HG02981 (cell line): ENCODE data around the gene NTRK2.

ENCODE experiments used
- ATAC-seq: cut with Tn5 transposase; IDR thresholded peaks from one replicate; pipeline ENCODE4 v1.9.1; 2021; ENCODE audit warnings: mild to moderate bottlenecking, moderate library complexity; ENCODE audit not compliant: unreplicated experiment

The NTRK2 gene

GRCh38 chr9:84845956-84846900, 176.7 kb downstream of the NTRK2 start:
- no peak for ATAC-seq

DNA sequence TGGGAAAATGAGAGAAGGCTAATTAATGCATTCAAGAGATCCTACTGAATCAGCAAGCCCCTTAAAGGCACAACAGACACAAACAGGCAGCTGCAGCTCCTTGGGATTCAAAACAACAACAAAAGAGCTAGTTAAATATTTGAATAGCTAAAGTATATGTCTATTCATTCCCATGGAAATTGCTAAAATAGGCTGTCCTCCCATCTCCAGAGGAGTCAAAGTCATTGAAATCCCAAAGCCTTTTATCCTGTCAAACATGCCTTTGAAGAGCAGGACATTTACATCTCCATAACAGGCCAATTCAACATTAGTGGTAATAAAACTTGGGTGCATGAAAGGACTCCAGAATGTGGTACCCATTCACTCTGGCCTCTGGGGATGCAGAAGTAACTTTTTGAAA, 177.4 kb downstream of the NTRK2 start:
- ATAC-seq = no peak

GRCh38 chr9:84849049-84849448, 179.5 kb downstream of the NTRK2 start:
- ATAC-seq = no peak

- no peak for ATAC-seq
These were observed 181.4 kb downstream of the NTRK2 start for GRCh38 chr9:84850830-84851392.

- ATAC-seq = no peak
These were observed 182.5 kb downstream of the NTRK2 start for GRCh38 chr9:84851935-84852585.

GRCh38 chr9:84852617-84853301, 183.2 kb downstream of the NTRK2 start:
- ATAC-seq = no peak

DNA sequence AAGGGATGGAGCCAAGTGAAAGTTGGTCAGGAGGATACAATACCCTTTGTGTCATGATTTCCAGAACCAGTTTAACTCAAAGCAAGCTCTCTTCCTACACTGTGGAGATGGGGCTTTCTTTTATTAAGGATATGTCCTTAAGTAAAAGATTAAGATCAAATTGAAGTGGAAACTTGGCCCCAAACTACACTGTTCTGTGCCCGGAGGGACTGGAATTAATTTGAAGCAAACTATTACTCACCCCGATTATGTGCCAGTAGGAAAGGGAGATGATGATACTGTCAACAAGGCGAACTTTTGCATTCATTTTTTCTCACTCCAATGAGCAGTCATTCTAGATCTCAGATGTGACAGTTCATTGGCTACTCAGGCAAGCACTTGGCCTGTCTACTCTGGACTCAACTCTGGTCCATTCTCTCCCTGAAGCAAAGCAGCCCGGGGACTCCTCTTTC, 186.7 kb downstream of the NTRK2 start:
- no peak for ATAC-seq

GRCh38 chr9:84857211-84857610, 187.7 kb downstream of the NTRK2 start:
- ATAC-seq = no peak

DNA sequence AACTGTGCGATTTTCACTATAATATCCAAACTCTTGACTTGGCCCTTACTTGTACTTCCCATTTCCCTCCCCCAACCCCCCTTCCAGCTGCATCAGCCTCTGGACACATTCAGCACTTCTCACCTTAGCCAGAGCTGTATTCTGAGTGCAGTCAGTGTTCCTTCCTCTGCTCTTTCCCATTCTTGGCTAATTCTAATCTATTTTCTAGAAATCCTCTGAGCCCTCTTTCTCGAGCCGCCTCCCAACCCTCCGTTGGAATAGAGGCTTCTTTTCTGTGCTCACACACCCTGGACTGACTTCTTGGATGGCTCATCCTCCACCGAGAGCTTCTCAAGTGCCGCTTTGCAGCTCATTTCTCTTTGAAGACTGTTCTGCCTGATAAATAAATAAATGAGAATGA, 188.8 kb downstream of the NTRK2 start:
- ATAC-seq = no peak

GRCh38 chr9:84860249-84861115, 191.0 kb downstream of the NTRK2 start:
- ATAC-seq = no peak

DNA sequence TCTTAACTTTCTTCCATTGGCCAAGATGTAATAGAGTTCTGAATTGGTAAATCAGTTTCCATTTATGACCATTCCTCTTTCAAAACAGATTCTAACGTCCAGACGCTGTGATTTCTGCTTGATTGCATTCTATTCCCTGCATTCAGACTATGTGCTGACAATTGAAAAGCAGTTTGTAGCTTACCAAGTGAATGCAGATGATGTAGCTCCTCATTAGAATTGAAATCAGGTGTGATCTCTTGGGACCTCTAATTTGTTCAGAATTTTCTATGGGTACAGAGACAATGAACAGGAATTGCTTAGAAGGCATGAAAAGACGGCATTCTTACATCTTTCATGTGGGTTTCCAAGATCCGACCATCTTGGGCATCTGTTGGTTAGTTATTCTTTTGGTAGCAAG, 191.9 kb downstream of the NTRK2 start:
- no peak for ATAC-seq

DNA sequence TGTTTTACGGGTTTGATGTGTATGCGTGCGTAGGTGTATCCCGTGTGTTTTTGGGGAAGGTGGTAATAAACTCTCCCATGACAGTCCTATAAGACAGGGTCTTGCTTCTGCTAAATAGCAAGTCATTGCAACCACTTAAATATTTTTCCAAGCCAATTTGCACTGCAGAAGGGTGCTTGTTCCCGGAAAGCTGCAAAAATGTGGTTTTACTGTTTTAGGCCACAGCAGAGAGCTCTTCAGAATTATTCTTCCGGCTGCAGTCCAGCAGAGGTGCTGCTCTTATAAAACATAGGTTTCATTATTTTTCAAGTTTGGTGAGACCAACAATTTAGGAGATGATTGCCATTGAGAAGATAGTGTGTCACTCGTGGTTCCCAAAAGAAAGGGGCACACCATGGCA, 192.8 kb downstream of the NTRK2 start:
- ATAC-seq = no peak

DNA sequence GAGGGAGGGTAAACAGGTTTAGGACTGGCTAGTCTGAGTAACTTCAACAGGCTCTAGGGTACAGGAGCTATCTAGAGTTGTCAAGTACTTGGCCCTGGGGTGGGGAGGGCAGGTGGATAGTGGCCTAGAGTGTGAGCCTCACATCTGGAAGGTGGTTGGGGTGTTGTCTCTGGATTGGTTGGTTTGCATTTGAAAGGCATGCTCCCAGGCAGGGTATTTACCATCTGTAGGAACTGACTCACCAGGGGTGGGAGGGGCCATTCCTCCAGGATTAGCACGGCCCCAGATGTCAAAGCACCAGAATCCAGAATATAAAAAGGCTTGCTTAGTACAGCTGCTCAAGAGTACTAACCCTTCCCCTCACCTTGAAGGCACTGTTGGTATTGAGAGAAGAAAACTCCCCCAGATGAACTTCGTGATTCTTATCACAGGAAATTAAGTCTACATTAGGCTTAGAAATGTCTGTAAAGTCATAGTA, 193.3 kb downstream of the NTRK2 start:
- ATAC-seq = no peak

DNA sequence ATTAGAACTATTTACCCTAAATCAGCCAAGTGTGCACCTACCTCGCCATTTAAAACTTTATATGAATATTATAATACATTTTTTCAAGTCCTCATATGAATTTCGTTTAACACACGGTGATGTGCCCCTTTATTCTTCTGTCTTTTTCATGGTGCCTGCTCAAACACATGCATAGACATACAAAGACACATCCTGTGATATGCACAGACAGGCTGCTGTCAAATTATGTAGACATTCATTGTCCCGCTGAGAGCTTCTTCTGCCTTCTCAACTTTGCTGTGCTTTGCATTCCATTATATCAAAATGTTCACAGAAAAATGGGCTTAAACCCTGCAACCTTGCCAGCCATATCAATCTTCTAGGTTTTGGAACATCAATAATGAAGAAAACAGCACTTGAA, 193.8 kb downstream of the NTRK2 start:
- ATAC-seq = no peak

DNA sequence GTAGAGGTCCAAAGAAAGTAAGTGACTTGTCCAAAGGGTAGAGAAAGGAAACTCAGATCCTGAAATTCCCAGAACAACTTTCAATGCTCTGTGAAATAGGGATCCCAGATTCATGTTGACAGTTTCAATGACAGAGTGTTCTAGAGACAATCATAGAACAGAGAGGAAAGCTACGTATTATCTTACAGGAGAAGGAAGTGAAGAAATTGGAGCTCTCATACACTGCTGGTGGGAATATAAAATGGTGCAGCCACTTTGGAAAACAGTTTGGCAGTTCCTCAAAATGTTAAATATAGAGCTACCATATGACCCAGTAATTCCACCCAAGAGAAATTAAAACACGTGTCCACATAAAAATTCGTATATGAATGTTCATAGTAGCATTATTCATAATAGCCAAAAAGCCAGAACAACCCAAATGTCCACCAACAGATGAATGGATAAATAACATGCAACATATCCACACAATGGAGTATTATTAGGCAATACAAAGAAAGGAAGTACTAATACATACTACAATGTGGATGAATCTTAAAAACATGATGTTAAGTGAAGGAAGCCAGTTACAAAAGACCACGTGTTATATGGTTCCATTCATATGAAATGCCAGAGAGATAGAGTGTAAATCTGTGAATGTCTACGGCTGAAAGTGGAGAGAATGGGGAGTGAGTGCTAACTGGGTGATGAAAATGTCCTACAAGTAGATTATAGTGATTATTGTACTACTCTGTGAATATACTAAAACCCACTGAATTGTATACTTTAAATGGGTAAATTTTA, 197.1 kb downstream of the NTRK2 start:
- no peak for ATAC-seq

GRCh38 chr9:84867186-84867585, 197.7 kb downstream of the NTRK2 start:
- ATAC-seq = no peak

DNA sequence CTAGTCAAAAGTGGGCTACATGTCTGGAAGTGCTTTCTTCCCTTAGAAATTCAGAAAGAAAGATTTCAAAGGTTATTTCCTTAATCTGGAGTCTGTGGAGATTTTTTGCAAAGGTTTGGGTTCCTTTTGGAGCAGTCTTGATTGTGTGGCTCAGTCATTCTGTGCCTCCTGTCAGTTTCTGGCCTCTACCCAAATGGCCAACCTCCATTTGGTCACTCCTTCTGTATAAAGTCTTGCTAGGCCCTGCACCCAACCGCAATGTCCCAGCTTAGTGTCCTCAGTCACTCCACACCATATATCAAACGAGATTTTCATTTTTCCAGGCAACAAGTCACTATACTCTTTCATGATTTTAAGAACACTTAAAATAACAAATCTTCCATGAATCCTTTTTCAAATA, 199.6 kb downstream of the NTRK2 start:
- ATAC-seq = no peak

GRCh38 chr9:84871983-84872382, 202.5 kb downstream of the NTRK2 start:
- no peak for ATAC-seq

DNA sequence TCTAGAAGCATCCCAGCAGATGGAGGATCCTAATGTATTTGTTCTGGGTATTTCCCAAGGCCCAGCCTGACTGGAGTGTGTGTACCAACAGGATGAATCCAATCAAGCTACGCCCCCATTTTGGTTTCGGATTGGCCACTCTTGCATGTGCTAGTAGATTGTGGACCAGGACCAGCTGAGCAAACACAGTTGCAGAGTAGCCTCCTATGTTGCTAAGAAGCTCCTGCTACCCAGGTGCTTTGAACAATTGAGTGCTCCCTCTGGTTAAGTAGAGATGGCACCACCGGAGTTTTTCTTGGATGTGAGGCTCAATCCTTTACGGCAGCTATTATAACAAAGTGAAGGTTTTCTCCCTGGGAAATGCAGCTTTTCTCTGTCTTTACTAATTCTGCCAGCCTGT, 204.5 kb downstream of the NTRK2 start:
- ATAC-seq = no peak
